ENCODE data around the gene AKT1S1. TPM values are rescaled to one million over a fixed set of nuclear protein-coding genes. Genes with fewer than 3 reads are reported as not detected.
A peak's percentile ranks its signal among the peaks of the same experiment; 100 is the strongest.

The AKT1S1 gene
- total and polyA plus RNA-seq, 5 experiments from 2014 or later, result 2.6 to 30.4 (median 4.5) TPM

DNA sequence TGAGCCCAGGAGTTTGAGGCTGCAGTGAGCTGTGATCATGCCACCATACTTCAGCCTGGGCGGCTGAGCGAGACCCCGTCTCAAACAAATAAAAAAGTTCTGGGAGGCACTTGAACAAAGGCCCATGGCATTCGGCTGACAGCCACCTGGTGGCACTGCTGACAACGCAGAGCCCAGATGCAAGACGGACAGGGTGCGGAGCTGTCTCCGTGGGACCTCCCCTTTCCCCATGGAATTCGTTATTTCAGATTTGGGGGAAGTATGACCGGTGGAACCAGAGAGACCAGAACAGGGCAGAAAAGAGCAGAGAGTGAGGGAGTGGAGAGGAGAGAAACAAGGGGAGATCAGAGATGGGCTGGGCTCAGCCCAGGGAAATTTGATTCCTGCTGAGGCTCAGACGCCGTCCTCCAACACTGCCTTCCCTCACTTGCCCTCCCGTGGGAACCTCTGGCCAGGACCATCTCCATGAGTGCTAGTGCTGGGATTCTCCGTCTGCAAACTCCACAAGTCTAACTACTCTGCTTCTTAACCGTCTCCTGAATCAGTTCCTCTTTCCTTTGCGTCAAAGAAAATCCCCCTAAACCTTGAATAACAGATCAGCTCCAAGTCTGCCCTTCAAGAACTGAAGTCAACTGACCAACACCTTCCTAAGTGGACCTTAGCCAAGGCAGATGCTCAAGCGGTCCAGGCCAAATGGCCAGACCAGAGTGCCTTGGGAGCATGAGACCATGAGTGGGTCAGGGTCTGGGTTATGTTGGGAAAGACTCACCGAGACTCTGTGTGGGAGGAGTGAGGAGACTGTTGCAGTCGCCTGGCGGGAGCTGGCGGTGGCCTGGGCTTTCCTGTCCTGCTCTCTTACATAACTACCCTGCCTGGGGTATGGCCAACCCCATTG lies 39.9 kb upstream of the AKT1S1 start:
- POLR2A ChIA-PET, result no interaction called here

DNA sequence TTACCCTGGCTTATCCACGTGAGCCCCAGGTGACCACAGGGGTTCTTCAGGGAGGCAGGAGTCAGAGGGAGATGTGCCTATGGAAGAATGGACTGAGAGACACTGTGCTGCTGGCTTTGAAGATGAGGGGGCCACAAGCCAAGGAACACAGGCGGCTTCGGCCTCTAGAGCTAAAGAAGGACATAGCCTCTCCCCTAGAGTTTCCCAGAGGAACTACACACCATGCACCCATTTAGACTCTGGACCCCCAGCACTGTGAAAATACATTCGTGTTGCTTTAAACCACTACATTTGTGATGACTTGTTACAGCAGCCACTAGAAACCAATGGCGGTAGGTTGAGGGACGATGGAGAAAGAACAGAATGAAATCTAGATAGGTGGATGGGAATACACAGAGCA lies 38.1 kb upstream of the AKT1S1 start:
- DNase-seq (no peak), ATAC-seq (no peak)
- peak overlapping the region in 6 of 10 donors; percentile 38 to 76 (median 60) for H3K27ac Mint-ChIP-seq
- peaks cover 4 to 59% (median 5%) of the 10 kb centered on the region in 3 donors for H3K36me3 Mint-ChIP-seq
- H3K27me3 Mint-ChIP-seq, result no peaks in the 10 kb centered on the region
- peaks cover 16 to 45% (median 30%) of the 10 kb centered on the region in 4 donors for H3K4me1 Mint-ChIP-seq
- no peaks in the 10 kb centered on the region for H3K9me3 Mint-ChIP-seq
- POLR2A ChIA-PET, result interaction anchor here (0.6 kb wide), 1 partner anchor 799 kb away, joined by 4 read pairs; no protein-coding TSS in a partner anchor
- no peak overlapping the region for H3K4me3 Mint-ChIP-seq

More for the DNA sequence above, 39.9 kb upstream of the AKT1S1 start:
- ATAC-seq (no peak), DNase-seq (no peak)
- no peaks in the 10 kb centered on the region for H3K27me3 Mint-ChIP-seq
- H3K4me3 Mint-ChIP-seq, result peak overlapping the region in 1 of 10 donors; percentile 46
- no peaks in the 10 kb centered on the region for H3K9me3 Mint-ChIP-seq
- H3K36me3 Mint-ChIP-seq, result peaks cover 4 to 64% (median 5%) of the 10 kb centered on the region in 3 donors
- H3K27ac Mint-ChIP-seq, result peak overlapping the region in 4 of 10 donors; percentile 19 to 66 (median 36)
- peaks cover 26 to 43% (median 34%) of the 10 kb centered on the region in 4 donors for H3K4me1 Mint-ChIP-seq

DNA sequence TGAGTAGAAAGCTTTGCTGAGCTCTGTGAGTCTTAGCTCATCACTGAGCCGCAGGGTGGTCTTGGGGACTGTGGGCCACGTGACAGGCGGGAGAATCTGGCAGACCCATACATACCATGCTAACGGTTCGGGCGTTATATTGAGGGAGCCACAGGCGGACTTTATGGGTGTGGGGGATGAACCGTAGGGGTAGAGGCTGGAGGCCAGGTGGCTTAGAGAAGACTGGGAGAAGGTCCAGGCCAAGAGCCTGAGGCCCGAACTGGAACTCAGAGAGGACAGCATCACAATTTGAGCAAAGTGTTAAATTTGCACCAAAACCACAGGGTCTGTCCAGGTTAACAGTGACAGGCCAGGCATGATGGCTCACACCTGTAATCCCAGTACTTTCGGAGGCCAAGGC lies 36.6 kb upstream of the AKT1S1 start:
- Mint-ChIP-seq H3K36me3 (peaks cover 4 to 56% (median 5%) of the 10 kb centered on the region in 3 donors), H3K27me3 (no peaks in the 10 kb centered on the region), H3K4me1 (peaks cover 13 to 43% (median 27%) of the 10 kb centered on the region in 4 donors), H3K27ac (peak overlapping the region in 2 of 10 donors; percentile 11 to 76), H3K9me3 (no peaks in the 10 kb centered on the region), H3K4me3 (no peak overlapping the region)
- POLR2A ChIA-PET, result no interaction called here
- DNase-seq (no peak), ATAC-seq (no peak)

DNA sequence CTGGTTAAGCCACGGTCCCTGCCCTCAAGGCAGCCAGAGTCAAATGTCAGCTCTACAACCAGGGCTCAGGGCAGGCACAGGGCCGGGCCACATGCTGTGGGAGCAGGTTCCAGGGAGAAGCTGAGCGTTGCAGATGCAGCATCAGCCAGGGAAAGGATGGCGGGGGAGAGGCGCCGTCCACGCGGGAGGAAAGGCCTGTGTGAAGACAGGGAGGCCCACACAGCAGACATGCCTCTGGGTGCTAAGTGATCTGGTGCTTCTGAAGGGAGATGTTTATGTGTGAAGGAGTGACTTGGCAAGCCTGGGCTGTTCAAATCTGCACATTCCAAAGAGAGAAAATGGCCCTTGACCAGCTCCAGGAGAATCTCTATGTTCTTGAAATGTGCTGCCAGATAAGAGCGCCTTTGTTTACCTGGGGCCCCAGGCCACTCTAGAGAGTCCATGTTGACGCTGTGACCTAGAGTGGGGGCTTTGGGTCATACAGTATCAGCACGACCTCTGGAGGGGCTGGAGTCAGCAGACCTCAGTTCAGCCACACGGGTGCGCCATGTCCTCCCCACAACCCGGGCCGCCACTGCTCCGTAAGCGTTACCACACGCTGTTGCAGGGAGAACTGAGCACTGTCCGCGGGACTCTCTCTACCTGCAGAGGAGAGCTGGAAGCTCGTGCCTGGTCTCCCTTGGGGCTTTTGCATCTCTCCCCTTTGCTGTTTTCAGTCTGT lies 36.0 kb upstream of the AKT1S1 start:
- ATAC-seq (no peak), DNase-seq (no peak)
- H3K4me3 Mint-ChIP-seq, result no peak overlapping the region
- H3K36me3 Mint-ChIP-seq, result peaks cover 4 to 56% (median 5%) of the 10 kb centered on the region in 3 donors
- POLR2A ChIA-PET, result no interaction called here
- peaks cover 13 to 39% (median 27%) of the 10 kb centered on the region in 4 donors for H3K4me1 Mint-ChIP-seq
- no peaks in the 10 kb centered on the region for H3K27me3 Mint-ChIP-seq
- peak overlapping the region in 3 of 10 donors; percentile 25 to 77 (median 34) for H3K27ac Mint-ChIP-seq
- no peaks in the 10 kb centered on the region for H3K9me3 Mint-ChIP-seq

DNA sequence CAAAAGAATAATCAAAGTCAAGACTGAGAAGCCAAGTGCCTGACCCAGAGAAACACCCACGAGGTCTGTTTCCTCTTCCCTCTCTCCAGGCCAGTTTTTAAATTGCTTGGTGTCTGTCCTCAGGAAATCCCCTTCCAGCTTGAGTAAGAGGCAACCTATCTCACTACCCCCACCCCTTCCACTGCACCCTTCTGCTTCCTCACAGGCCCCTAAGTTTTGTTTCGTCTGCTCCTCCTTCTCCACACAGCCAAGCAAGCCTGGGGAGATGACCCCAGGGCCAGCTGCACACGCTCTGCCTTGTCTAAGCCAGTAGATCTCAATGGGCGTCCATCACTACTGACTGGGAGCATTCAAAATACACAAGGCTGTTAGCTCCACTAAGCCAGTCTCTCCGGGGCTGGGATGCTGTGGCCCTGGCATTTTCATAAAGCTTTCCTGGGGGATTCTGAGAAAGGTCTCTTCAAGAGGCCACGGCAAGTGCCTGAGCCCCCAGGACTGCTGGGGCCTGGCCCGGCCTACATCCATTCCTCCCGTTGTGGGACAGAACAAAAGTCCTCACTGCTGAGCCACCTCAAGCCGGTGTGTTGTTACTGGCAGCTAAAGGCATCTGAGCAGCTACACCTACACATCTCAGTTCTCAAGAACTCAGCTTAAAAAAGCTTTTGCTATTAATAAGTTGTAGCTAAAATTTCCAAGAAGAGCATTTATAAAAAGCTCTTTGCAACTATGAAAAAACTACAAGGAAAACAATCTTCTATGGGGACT lies 34.4 kb upstream of the AKT1S1 start:
- DNase-seq (no peak), ATAC-seq (no peak)
- Mint-ChIP-seq H3K27me3 (no peaks in the 10 kb centered on the region), H3K4me1 (peaks cover 12 to 33% (median 25%) of the 10 kb centered on the region in 4 donors), H3K27ac (peak overlapping the region; percentile 49 to 93 (median 84)), H3K9me3 (no peaks in the 10 kb centered on the region), H3K4me3 (no peak overlapping the region), H3K36me3 (peaks cover 4 to 59% (median 5%) of the 10 kb centered on the region in 3 donors)
- POLR2A ChIA-PET, result interaction anchor here (0.6 to 0.8 kb wide), 2 partner anchors 15 to 18 kb away, joined by 5 read pairs; partner anchors contain the start of gene NUP62

DNA sequence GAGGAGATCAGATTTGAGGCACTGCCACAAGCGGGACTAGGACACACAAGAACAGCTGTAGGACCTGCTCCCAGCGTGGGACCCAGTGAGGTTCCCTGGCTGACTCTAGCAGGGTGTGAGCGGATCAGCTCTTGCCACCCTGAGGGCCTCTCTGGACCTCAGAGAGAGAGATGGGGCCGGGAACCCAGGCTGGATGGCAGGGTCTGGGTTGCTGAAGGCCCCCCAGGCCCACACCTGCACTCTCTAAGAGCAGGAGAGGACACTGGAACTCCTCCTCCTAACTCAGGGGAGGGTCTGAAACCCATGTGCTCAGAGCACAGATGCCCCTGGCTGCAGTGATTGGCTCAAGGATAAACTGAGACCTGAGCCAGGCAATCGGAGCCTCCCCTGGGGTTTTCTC lies 33.0 kb upstream of the AKT1S1 start:
- Mint-ChIP-seq H3K27ac (peak overlapping the region in 4 of 10 donors; percentile 60 to 86 (median 80)), H3K27me3 (no peaks in the 10 kb centered on the region), H3K36me3 (peaks cover 0 to 54% (median 2%) of the 10 kb centered on the region in 3 donors), H3K9me3 (no peaks in the 10 kb centered on the region), H3K4me1 (peaks cover 8 to 44% (median 25%) of the 10 kb centered on the region in 4 donors), H3K4me3 (no peak overlapping the region)
- DNase-seq, result no peak
- no peak for ATAC-seq
- POLR2A ChIA-PET, result no interaction called here

DNA sequence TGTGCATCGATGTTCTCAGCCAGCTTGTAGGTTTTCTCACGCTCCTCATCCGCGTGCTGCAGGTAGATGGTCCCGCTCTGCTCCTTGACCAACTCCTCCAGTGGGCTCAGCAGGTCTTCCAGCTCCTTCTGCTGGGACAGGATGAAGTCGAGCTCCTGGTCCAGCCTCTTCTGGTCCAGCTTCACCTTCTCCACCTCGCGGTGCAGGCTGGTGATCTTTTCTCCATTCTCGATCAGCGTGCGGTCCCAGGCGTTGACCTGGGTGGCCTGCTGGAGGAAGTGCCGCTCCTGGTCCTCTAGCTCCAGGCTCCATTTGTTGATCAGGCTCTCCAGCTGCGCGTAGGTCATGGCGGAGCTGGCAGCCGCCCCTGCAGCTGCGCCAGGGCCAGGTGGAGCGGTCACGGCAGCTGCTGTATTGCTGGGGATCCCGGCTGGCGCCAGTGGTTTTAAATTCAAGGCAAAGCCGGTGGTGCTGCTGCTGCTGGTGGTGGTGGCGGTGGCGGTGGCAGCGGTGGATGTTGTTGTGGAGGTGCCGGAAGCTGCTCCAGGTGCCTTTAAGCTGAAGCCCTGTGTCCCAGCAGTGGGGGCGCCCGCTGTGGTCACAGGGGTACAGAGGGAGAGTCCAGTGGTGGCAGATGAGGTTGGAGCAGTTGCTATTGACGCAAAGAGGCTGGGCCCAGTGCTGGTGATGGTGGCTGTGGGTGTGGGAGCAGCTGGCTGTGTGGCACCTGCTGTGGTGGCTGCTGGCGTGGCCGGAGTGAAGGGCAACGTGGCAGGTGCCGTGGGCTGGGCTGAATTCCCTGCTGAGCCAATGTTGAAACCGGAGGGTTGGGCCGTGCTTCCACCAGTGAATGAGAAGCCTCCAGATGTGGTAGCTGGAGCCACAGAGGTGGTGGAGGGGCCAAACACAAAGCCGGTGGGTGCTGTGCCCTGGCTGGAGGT lies 31.6 kb upstream of the AKT1S1 start:
- H3K27ac Mint-ChIP-seq, result peak overlapping the region in 2 of 10 donors; percentile 25 to 33
- H3K27me3 Mint-ChIP-seq, result no peaks in the 10 kb centered on the region
- POLR2A ChIA-PET, result interaction anchor here (0.6 kb wide), 1 partner anchor 278 kb away, joined by 4 read pairs; no protein-coding TSS in a partner anchor

DNA sequence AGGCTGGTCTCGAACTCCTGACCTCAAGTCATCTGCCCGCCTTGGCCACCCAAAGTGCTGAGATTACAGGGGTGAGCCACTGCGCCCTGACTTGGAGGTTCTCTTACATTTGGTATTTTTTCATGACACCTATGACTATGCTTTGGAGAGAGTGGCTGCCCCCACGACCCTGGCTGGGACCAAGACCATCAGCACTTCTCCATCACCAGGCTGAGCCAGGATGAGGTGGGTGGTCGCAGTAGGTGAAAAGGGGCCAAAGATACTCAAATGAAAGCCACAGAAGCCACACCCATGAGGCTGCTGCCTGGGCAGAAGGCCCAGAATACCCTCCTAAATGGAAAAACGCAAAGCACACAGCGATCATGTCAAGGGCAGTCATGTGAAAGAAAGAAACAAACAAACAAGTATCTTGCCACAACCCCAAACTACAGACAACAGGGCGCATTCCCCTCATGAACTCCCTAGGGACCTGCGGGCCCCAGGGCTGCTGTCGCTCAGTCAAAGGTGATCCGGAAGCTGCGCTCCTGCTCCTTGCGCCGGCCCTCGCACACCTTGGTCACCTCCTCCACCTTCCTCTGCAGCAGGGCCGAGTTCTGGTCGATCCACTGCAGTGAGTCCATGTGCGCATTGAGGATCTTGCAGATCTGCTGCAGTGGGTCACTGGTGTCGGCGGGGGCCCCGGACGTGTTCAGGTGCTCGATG lies 30.7 kb upstream of the AKT1S1 start:
- Mint-ChIP-seq H3K9me3 (no peaks in the 10 kb centered on the region), H3K4me3 (no peak overlapping the region), H3K4me1 (peaks cover 5 to 42% (median 23%) of the 10 kb centered on the region in 4 donors), H3K27ac (peak overlapping the region in 4 of 10 donors; percentile 19 to 65 (median 40)), H3K27me3 (no peaks in the 10 kb centered on the region), H3K36me3 (peaks cover 0 to 33% (median 0%) of the 10 kb centered on the region in 3 donors)
- no peak for ATAC-seq
- POLR2A ChIA-PET, result no interaction called here
- no peak for DNase-seq

More for the DNA sequence above, 31.6 kb upstream of the AKT1S1 start:
- peaks cover 0 to 42% (median 0%) of the 10 kb centered on the region in 3 donors for H3K36me3 Mint-ChIP-seq
- no peak overlapping the region for H3K4me3 Mint-ChIP-seq
- ATAC-seq (no peak), DNase-seq (no peak)
- H3K4me1 Mint-ChIP-seq, result peaks cover 5 to 45% (median 25%) of the 10 kb centered on the region in 4 donors
- H3K9me3 Mint-ChIP-seq, result no peaks in the 10 kb centered on the region

DNA sequence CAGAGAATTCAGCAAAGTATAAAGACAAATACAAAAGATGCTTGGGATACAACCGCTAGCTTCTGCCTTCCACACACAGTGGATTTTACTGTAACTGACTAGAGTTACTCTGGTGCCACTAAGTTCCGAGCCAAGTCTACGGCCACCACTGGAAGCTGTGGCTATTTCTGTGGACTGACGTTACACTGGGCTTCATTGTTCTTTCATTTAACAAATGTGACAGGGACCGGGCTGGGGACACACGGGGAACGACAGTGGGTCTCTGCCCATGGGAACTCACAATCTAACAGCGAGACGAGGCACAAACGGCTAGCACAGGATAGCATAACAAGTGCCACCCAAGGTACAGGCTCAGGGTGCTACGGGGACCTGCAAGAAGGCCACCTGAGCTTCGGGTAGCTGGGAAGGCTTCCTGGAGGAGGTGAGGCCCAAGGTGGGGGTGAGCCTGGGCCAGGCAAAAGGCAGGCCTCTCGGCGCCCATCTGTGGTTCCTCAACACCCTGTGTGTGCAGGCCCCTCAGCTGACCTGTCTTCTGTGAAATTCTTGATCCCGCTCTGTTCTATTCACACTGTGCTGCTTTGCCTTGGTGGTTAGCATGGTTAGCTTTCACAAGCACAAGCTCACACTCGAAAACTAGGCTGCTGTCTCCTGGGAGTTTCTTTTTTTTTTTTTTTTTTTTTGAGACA lies 29.9 kb upstream of the AKT1S1 start:
- DNase-seq, result no peak
- peak overlapping the region in 3 of 10 donors; percentile 3 to 54 (median 53) for H3K27ac Mint-ChIP-seq

DNA sequence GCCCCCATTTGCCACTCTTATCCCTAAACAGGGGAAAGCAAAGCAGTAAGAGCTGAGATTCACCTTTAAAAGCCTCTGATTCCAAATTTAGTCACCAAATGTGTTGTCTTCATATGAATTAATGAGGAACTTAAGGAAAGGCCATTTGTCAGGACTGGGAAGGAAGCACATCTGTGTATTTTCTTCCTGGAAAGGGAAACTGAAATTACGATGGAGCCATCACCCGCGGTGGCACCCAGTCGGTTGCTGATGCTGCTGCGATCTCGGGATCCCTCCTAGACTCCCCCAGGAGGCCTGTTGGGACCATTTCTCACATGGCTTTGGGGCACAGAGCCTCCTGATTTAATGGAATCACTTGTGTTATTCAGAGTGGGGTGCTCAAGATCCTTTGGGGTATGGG lies 27.0 kb upstream of the AKT1S1 start:
- Mint-ChIP-seq H3K4me1 (peaks cover 2 to 22% (median 11%) of the 10 kb centered on the region in 4 donors), H3K27ac (peak overlapping the region in 2 of 10 donors; percentile 15 to 20), H3K27me3 (no peaks in the 10 kb centered on the region), H3K36me3 (peaks cover 0 to 22% (median 0%) of the 10 kb centered on the region in 3 donors), H3K9me3 (no peaks in the 10 kb centered on the region), H3K4me3 (peak overlapping the region in 1 of 10 donors; percentile 36)
- ATAC-seq (no peak), DNase-seq (no peak)
- POLR2A ChIA-PET, result no interaction called here

More for the DNA sequence above, 29.9 kb upstream of the AKT1S1 start:
- Mint-ChIP-seq H3K27me3 (no peaks in the 10 kb centered on the region), H3K9me3 (no peaks in the 10 kb centered on the region), H3K4me1 (peaks cover 5 to 39% (median 22%) of the 10 kb centered on the region in 4 donors), H3K4me3 (no peak overlapping the region), H3K36me3 (peaks cover 0 to 28% (median 0%) of the 10 kb centered on the region in 3 donors)
- no peak for ATAC-seq
- POLR2A ChIA-PET, result interaction anchor here (0.5 to 1.1 kb wide), 3 partner anchors 22 to 105 kb away, joined by 3 read pairs; partner anchors contain the start of genes ATF5 and NUP62

Measured in naive thymus-derived CD8-positive, alpha-beta T cell (primary cell).